ENCODE measurements around the gene LTA. TPM values are rescaled to one million over a fixed set of nuclear protein-coding genes. Genes with fewer than 3 reads are reported as not detected.

The LTA gene
- total RNA-seq, 1 experiment from 2014 or later, result 1.1 TPM

DNA sequence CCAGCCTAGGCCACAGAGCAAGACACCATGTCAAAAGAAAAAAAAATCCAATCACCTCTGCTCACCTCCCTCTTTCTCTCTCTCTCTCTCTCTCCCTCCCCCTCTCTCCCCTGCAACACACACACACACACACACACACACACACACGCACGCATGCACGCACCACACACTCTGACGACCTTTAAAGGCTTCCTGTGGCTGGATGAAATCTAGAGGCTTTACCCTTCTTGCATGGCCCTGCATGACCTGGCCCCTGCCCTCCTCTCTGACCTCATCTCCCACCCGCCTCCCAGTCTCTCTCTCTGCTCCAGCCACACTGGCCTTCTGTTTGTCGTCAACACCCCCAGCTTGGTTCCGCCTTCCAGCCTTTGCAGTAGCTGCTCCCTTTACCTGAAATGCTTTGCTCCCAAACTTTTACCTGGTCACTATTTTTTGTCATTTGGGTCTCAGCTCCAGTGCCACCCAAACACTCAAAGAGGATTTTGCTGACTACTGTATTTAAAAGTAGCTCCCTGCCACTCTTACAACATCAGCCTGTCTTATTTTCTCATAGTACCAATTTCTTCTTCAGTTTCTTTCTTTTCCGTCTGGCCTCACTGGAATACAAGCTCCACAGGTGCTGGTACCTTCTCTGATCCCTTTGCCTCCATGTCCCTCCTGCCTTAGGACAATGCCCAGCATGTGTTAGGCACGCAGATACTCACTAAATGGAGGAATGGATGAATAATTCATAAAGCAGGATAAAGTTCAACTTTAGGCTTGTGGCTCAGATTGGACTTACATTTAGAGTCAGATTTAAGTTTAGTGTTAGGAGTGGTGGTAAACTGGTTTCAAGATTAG, 4.3 kb upstream of the LTA start:
- Histone ChIP-seq H3K4me1 (ENCODE audit: control insufficient read depth in 1 of 2, insufficient read depth in 2 of 2, low read length in 2 of 2) (no peaks in the 10 kb centered on the region), H3K4me2 (ENCODE audit: low read length) (no peak overlapping the region), H3K9ac (ENCODE audit: low read length) (no peak overlapping the region), H3K9me2 (ENCODE audit: insufficient read depth) (no peaks in the 10 kb centered on the region), H3K36me3 (ENCODE audit: control insufficient read depth in 1 of 2, insufficient read depth in 2 of 2, low read length in 2 of 2) (no peaks in the 10 kb centered on the region), H3K27me3 (ENCODE audit: insufficient read depth, low read length) (no peaks in the 10 kb centered on the region), H3K27ac (ENCODE audit: low read depth, low read length) (no peak overlapping the region), H3K79me2 (ENCODE audit: insufficient read depth, low read length) (no peaks in the 10 kb centered on the region), H3K4me3 (replicated peaks in 1 of 2; ENCODE audit: low read depth in 1 of 2, low read length in 2 of 2) (no peak overlapping the region), H2AFZ (ENCODE audit: low read depth, low read length, poor library complexity, severe bottlenecking) (no peak overlapping the region), H3K9me3 (ENCODE audit: control insufficient read depth in 1 of 2, insufficient read depth in 1 of 2, low read depth in 1 of 2, low read length in 2 of 2) (no peaks in the 10 kb centered on the region), H4K20me1 (ENCODE audit: insufficient read depth) (no peaks in the 10 kb centered on the region)
- POLR2A ChIA-PET, result interaction anchor here (1.2 kb wide), 1 partner anchor 25 kb away, joined by 3 read pairs; the partner anchor contains the start of gene NCR3
- RAD21 ChIA-PET (ENCODE audit: low non-redundant PET in 1 of 2, low total read pairs in 2 of 2, uncharacterized antibody in 2 of 2, unreplicated experiment in 2 of 2), result no interaction called here
- TF ChIP-seq FOSL1 (IDR thresholded peaks at IDR 0.05; ENCODE audit: low read depth) (no peak), ELF1 (IDR thresholded peaks at IDR 0.05; ENCODE audit: borderline replicate concordance, low read depth) (no peak), ZFX (IDR thresholded peaks at IDR 0.05) (no peak), SP1 (IDR thresholded peaks at IDR 0.05; ENCODE audit: low read depth) (no peak), CTCF (IDR thresholded peaks at IDR 0.05 in 2 of 3, conservative IDR thresholded peaks at IDR 0.05 in 1 of 3; ENCODE audit: borderline replicate concordance in 1 of 3, insufficient read depth in 1 of 3, low read depth in 2 of 3, low read length in 2 of 3) (no peak), EZH2phosphoT487 (IDR thresholded peaks at IDR 0.05; ENCODE audit: borderline replicate concordance) (no peak), ZNF274 (IDR thresholded peaks at IDR 0.05; ENCODE audit: low read depth, low read length) (no peak), POLR2AphosphoS5 (IDR thresholded peaks at IDR 0.05; ENCODE audit: low read depth, low read length) (no peak)
- TF ChIP-seq, protein P1, sequence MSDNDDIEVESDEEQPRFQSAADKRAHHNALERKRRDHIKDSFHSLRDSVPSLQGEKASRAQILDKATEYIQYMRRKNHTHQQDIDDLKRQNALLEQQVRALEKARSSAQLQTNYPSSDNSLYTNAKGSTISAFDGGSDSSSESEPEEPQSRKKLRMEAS (IDR thresholded peaks at IDR 0.05), result no peak
- TF ChIP-seq, protein P2, sequence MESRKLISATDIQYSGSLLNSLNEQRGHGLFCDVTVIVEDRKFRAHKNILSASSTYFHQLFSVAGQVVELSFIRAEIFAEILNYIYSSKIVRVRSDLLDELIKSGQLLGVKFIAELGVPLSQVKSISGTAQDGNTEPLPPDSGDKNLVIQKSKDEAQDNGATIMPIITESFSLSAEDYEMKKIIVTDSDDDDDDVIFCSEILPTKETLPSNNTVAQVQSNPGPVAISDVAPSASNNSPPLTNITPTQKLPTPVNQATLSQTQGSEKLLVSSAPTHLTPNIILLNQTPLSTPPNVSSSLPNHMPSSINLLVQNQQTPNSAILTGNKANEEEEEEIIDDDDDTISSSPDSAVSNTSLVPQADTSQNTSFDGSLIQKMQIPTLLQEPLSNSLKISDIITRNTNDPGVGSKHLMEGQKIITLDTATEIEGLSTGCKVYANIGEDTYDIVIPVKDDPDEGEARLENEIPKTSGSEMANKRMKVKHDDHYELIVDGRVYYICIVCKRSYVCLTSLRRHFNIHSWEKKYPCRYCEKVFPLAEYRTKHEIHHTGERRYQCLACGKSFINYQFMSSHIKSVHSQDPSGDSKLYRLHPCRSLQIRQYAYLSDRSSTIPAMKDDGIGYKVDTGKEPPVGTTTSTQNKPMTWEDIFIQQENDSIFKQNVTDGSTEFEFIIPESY (IDR thresholded peaks at IDR 0.05; ENCODE audit: extremely low read depth, insufficient replicate concordance, low read length), result no peak
- intact Hi-C loops (cut with micrococcal nuclease), result no loop called here
- ATAC-seq, result no peak
- no peak for DNase-seq (ENCODE audit: low read depth, low spot score)
- CTCF ChIA-PET, result interaction anchor here (1.7 kb wide), 1 partner anchor 13 kb away, joined by 6 read pairs; no protein-coding TSS in a partner anchor
- no TSS peak for BruUV-seq (replicated peaks)
